Activated CD8-positive, alpha-beta T cell treated with anti-CD3 and anti-CD28 coated beads for 36 hours (primary cell): Measurements from ENCODE around the gene C18orf63. TPM values are rescaled to one million over a fixed set of nuclear protein-coding genes. Genes with fewer than 3 reads are reported as not detected.

Experiments
- ATAC-seq: fragments of 200-7000 bp; cut with Tn5 transposase; one replicate; pipeline ENCODE4 v1.10.0; 2021; ENCODE audit warnings: mild to moderate bottlenecking, moderate library complexity
- CTCF ChIA-PET: fragments of 350-600 bp; sonication (Branson Sonifier 250); formaldehyde crosslinking; loops from one replicate; lab custom pipeline; 2021; ENCODE audit warnings: antibody characterized with exemption; lab: Charles Lee
- POLR2A ChIA-PET: fragments of 350-600 bp; sonication (Branson Sonifier 250); formaldehyde crosslinking; loops from one replicate; lab custom pipeline; 2021; ENCODE audit warnings: antibody characterized with exemption; lab: Charles Lee
- DNase-seq: peaks from one replicate; pipeline ENCODE4 v3.0.0-alpha.2; 2020
- H3K27ac Mint-ChIP-seq: one replicate; pipeline ENCODE4 v1.8.0; 2021; ENCODE audit warnings: mild to moderate bottlenecking, mixed read lengths
- H3K27me3 Mint-ChIP-seq: one replicate; pipeline ENCODE4 v1.8.0; 2021; ENCODE audit warnings: mixed read lengths
- H3K36me3 Mint-ChIP-seq: one replicate; pipeline ENCODE4 v1.8.0; 2021; ENCODE audit warnings: low read depth, mixed read lengths
- H3K4me1 Mint-ChIP-seq: one replicate; pipeline ENCODE4 v1.8.0; 2021; ENCODE audit warnings: low read depth, mixed read lengths
- H3K4me3 Mint-ChIP-seq: one replicate; pipeline ENCODE4 v1.8.0; 2021; ENCODE audit warnings: mild to moderate bottlenecking, moderate library complexity, mixed read lengths
- H3K9me3 Mint-ChIP-seq: one replicate; pipeline ENCODE4 v1.8.0; 2021; ENCODE audit warnings: mixed read lengths
- intact Hi-C: fragments of 100-400 bp; cut with micrococcal nuclease; formaldehyde crosslinking; loops from one replicate; pipeline ENCODE4 v1.10.0; 2022
- total RNA-seq, 2 experiments: library from RNA; stranded (reverse); gene quantifications; one replicate each; pipeline ENCODE4 v1.2.3, GENCODE V29; 2021
- TF ChIP-seq, protein P1 (sequence below): fragments of 200-600 bp; IDR thresholded peaks from one replicate; pipeline ENCODE4 v1.8.0; 2022; ENCODE audit warnings: antibody characterized with exemption, mild to moderate bottlenecking

C18orf63 gene
- total RNA-seq, 2 experiments from 2014 or later: not detected

DNA sequence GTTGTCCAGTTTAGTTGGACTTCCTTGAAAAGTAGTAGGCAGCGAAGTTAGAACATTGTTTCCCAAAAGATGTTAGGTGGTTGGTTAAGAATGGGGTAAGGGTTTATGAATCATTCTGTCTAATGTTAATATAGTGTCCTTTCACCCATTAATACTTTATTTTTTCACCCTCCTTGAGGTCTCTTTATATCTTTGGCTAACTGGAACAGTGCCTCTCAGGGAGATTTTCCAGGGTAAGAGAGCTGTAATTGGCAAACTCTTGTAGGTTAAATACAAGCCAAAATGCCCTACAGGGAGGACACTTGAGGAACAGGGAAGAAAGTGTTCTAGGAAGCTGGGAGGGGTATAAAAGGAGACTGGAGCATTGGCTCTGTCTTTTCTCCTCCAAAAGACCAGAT, 22.3 kb downstream of the C18orf63 start:
- TF ChIP-seq, protein P1, sequence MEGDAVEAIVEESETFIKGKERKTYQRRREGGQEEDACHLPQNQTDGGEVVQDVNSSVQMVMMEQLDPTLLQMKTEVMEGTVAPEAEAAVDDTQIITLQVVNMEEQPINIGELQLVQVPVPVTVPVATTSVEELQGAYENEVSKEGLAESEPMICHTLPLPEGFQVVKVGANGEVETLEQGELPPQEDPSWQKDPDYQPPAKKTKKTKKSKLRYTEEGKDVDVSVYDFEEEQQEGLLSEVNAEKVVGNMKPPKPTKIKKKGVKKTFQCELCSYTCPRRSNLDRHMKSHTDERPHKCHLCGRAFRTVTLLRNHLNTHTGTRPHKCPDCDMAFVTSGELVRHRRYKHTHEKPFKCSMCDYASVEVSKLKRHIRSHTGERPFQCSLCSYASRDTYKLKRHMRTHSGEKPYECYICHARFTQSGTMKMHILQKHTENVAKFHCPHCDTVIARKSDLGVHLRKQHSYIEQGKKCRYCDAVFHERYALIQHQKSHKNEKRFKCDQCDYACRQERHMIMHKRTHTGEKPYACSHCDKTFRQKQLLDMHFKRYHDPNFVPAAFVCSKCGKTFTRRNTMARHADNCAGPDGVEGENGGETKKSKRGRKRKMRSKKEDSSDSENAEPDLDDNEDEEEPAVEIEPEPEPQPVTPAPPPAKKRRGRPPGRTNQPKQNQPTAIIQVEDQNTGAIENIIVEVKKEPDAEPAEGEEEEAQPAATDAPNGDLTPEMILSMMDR: no peak
- Mint-ChIP-seq H3K27ac (no peak overlapping the region), H3K27me3 (peaks cover 4% of the 10 kb centered on the region), H3K36me3 (no peaks in the 10 kb centered on the region), H3K4me1 (no peaks in the 10 kb centered on the region), H3K9me3 (no peaks in the 10 kb centered on the region), H3K4me3 (no peak overlapping the region)
- ATAC-seq (no peak), DNase-seq (no peak)
- intact Hi-C loops: no loop called here
- ChIA-PET POLR2A (no interaction called here), CTCF (interaction anchor here (0.7 to 1.3 kb wide), 2 partner anchors 14 to 214 kb away, joined by 3 to 4 read pairs; no protein-coding TSS in a partner anchor)

DNA sequence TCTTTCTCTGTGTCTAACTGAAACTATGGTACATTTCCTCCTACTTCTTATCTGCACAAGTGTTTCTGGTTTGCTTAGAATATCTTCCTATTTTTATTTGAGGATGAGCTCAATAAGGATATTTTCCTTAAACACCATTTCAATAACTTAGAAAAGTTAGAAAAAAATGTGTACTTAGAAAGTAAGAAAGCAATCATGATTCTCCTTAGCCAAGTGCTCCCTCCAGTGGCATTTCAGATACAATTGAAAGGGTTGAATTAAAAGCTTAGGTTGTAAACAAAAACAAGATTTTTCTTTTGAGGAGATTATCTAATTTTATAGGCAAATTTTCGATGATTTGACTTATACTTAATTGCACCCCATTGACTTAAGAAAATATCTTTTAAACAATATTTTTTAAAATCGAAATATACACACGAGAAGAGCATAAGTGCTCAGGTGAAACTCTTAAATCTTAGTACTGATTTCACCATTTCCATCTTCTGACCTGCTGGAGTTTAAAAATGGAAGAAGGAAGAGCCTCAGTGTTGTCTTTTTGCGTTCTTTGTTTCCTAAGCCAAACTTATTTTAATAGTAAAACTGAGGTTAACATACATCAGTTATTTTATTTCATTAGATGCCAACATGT, 26.9 kb downstream of the C18orf63 start:
- ATAC-seq: no peak
- CTCF ChIA-PET: interaction anchor here (0.7 to 2.6 kb wide), 40 partner anchors 8 to 329 kb away, joined by 3 to 49 read pairs (median 5); partner anchors contain the start of gene CNDP2
- H3K9me3 Mint-ChIP-seq: no peaks in the 10 kb centered on the region
- no peak overlapping the region for H3K4me3 Mint-ChIP-seq
- H3K36me3 Mint-ChIP-seq: no peaks in the 10 kb centered on the region
- peak; percentile 49 for DNase-seq
- intact Hi-C loops: loop anchor here (1.0 kb wide), 1 partner anchor 146 kb away; no protein-coding TSS in a partner anchor
- TF ChIP-seq, protein P1: peak; percentile 69
- POLR2A ChIA-PET: interaction anchor here (0.7 kb wide), 1 partner anchor 145 kb away, joined by 3 read pairs; no protein-coding TSS in a partner anchor
- H3K4me1 Mint-ChIP-seq: no peaks in the 10 kb centered on the region
- no peak overlapping the region for H3K27ac Mint-ChIP-seq
- peaks cover 2% of the 10 kb centered on the region for H3K27me3 Mint-ChIP-seq

DNA sequence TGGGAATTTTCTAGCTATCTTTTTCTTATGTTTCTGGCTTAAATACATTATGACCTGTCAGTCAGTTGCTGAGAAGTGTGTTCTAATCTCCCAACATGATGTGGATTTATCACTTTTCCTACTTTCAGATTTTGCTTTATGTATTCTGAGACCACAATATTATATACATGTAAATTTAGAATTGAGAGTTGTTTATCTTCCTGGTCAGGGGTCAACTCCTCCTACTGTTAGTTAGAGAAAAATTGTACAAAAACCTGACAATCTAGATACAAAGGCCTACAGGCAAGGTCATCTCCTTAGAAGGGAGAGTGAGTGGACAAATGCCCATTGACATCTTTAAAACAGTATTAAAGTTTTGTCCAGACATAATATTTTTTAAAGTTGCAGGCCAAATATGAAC, 30.6 kb downstream of the C18orf63 start:
- Mint-ChIP-seq H3K27ac (no peak overlapping the region), H3K27me3 (no peaks in the 10 kb centered on the region), H3K36me3 (no peaks in the 10 kb centered on the region), H3K4me3 (no peak overlapping the region), H3K4me1 (no peaks in the 10 kb centered on the region), H3K9me3 (no peaks in the 10 kb centered on the region)
- DNase-seq: no peak
- CTCF ChIA-PET: interaction anchor here (2.7 to 12.2 kb wide), 2 partner anchors 147 to 206 kb away, joined by 13 to 198 read pairs; partner anchors contain the start of gene CNDP2
- intact Hi-C loops: no loop called here
- TF ChIP-seq, protein P1: no peak
- ATAC-seq: no peak
- POLR2A ChIA-PET: no interaction called here

DNA sequence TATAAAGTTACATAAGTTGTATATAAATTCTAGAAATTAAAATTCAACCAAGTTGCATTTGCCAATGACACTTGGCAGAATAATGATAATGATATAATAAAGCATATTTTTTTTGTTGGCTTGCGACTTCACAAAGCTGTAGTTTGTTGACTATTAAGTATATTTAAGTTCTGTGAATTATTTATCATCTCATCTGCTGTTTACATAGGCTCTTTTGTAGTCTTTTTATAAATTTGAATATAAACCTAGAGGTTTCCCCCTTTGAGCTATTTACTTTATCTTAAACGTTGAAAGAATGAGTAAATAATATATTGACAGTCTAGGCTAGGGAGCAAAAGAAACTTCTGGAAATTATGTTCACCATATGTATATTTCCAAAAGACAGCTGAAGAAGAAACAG, 32.9 kb downstream of the C18orf63 start:
- no peak overlapping the region for H3K27ac Mint-ChIP-seq
- CTCF ChIA-PET: interaction anchor here (0.8 to 12.2 kb wide), 5 partner anchors 30 to 203 kb away, joined by 3 to 198 read pairs (median 3); partner anchors contain the start of gene CNDP2
- intact Hi-C loops: no loop called here
- DNase-seq (no peak), ATAC-seq (no peak)
- H3K4me3 Mint-ChIP-seq: no peak overlapping the region
- TF ChIP-seq, protein P1: no peak
- H3K36me3 Mint-ChIP-seq: no peaks in the 10 kb centered on the region
- H3K9me3 Mint-ChIP-seq: no peaks in the 10 kb centered on the region
- H3K4me1 Mint-ChIP-seq: no peaks in the 10 kb centered on the region
- POLR2A ChIA-PET: no interaction called here
- H3K27me3 Mint-ChIP-seq: no peaks in the 10 kb centered on the region

DNA sequence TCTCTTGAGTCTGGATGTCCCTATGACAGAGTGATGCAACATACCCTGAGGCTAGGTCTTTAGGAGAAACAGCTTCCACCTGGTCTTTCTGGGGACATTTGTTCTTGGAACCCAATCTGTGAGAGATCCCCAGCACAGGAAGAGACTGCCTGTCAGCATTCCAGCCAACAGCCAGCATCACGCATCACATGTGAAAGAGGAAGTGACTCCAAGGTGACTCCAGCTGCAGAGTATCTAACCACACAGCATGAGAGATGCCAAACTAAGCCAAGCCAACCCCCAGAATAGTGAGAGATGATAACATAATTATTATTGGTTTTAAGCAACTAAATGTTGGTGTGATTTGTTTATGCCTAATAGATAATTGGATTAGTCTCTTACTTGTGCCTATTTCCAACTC, 35.7 kb downstream of the C18orf63 start:
- CTCF ChIA-PET: interaction anchor here (1.0 to 12.2 kb wide), 4 partner anchors 9 to 201 kb away, joined by 3 to 198 read pairs (median 4); partner anchors contain the start of gene CNDP2
- no peaks in the 10 kb centered on the region for H3K36me3 Mint-ChIP-seq
- no peak overlapping the region for H3K27ac Mint-ChIP-seq
- ATAC-seq (no peak), DNase-seq (no peak)
- no peak overlapping the region for H3K4me3 Mint-ChIP-seq
- peaks cover under 1% of the 10 kb centered on the region for H3K4me1 Mint-ChIP-seq
- intact Hi-C loops: no loop called here
- no peaks in the 10 kb centered on the region for H3K27me3 Mint-ChIP-seq
- TF ChIP-seq, protein P1: no peak
- no peaks in the 10 kb centered on the region for H3K9me3 Mint-ChIP-seq
- POLR2A ChIA-PET: no interaction called here
